HG03354 (cell line): ENCODE data around the gene C1QTNF8.
"Not testable (repeated sequence)": the region's sequence is repeated elsewhere in the genome, so short reads cannot be mapped to it uniquely, and the experiment has no call there.

Source experiments
- ATAC-seq: cut with Tn5 transposase; IDR thresholded peaks from one replicate; pipeline ENCODE4 v1.9.1; 2021; ENCODE audit warnings: mild to moderate bottlenecking; ENCODE audit not compliant: unreplicated experiment, poor library complexity, severe bottlenecking

Gene C1QTNF8

GRCh38 chr16:1095450-1096168 lies 435 bp downstream of the C1QTNF8 start:
- ATAC-seq = no peak

GRCh38 chr16:1094601-1095449 lies 1.2 kb downstream of the C1QTNF8 start:
- ATAC-seq = no peak

DNA sequence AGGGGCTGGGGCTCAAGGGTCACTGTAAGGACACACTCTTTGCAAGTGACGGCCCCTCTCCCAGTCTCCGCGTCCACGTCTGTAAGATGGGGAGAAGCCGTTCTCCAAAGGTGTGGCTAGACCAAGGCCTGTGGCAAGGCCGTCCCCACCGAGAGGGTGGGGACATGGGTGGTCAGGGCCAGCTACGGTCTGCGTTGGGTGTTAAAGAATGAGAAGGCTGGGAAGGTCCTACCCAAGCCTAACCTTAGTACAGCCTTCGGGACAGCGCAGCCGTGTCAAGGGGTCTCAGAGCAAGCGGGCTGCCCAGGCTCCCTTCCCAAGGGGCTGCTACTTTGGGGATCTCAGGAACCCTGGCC lies 1.9 kb downstream of the C1QTNF8 start:
- ATAC-seq = no peak

DNA sequence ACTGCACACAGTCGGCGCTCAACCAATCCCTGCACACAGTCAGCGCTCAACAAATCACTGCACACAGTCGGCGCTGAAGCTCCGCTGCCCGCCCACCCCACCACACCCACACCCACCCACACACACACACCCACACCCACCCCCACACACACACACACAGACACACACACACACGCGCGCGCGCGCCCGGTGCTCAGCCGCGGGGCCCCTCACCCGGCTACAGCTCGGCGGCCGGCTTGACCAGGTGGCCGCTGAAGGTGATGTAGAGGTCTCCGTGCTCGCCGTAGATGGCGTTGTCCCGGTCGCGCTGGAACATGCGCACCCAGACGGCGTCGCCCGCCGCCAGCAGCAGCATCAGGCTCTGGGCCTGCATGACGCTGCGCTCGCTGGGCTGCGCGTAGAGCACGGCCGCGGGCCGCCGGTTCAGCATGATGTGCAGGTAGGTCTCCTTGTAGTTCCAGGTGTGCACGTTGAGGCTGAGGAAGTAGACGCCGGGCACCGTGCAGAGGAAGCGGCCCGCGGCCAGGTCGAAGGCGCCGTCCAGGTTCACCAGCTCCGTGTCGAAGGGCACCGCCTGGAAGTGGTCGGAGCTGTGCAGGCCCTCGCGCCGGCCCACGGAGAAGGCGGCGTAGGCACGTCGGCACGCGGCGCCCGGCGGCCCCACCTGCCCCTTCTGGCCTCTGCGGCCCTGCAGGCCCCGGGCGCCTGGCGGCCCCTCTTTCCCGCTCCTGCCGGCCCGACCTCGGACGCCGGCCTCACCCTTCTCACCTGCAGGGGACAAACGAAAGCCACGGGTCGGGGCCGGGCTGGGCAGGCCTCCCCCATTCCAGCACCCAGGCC lies 2.5 kb downstream of the C1QTNF8 start:
- ATAC-seq = no peak

GRCh38 chr16:1092685-1093283 lies 3.3 kb downstream of the C1QTNF8 start:
- ATAC-seq = not testable (repeated sequence)

DNA sequence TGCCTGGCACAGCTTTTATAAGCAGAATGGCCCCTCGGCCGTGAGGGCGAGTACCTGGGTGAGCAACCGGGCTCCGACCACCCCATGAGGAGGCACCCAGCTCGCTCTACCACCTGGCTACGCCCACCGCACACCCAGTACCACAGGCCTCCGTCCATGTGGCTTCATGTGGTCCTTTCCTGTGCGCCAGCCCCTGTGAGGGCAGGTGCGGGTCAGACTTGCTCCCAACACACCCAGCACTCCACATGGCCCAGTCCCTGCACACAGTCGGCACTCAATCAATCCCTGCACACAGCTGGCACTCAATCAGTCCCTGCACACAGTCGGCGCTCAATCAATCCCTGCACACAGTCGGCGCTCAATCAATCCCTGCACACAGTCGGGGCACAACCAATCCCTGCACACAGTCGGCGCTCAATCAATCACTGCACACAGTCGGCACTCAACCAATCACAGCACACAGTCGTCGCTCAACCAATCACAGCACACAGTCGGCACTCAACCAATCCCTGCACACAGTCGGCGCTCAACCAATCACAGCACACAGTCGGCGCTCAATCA lies 4.0 kb downstream of the C1QTNF8 start:
- no peak for ATAC-seq

- no peak for ATAC-seq
Measured at GRCh38 chr16:1090620-1091587, 5.1 kb downstream of the C1QTNF8 start.

GRCh38 chr16:1089822-1090619 lies 6.0 kb downstream of the C1QTNF8 start:
- ATAC-seq = no peak

DNA sequence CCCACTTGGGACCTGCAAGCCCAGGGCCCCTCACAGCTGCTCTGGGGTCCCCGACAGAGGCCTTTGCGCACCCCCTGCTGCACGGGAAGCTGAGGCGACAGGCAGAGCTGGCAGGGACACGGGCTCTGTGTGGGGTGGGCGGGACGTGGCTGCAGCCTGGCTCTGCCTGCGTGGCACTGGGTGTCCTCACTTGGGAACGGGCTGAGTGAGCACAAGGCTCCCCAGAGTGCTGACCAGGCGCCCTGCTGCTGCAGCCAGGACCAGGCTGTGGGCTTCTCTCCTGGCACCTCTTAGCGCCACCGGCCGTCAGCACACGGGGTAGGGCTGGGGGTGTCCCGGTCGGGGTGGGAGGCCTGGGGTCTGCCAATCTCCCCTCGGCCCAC lies 6.6 kb downstream of the C1QTNF8 start:
- no peak for ATAC-seq

DNA sequence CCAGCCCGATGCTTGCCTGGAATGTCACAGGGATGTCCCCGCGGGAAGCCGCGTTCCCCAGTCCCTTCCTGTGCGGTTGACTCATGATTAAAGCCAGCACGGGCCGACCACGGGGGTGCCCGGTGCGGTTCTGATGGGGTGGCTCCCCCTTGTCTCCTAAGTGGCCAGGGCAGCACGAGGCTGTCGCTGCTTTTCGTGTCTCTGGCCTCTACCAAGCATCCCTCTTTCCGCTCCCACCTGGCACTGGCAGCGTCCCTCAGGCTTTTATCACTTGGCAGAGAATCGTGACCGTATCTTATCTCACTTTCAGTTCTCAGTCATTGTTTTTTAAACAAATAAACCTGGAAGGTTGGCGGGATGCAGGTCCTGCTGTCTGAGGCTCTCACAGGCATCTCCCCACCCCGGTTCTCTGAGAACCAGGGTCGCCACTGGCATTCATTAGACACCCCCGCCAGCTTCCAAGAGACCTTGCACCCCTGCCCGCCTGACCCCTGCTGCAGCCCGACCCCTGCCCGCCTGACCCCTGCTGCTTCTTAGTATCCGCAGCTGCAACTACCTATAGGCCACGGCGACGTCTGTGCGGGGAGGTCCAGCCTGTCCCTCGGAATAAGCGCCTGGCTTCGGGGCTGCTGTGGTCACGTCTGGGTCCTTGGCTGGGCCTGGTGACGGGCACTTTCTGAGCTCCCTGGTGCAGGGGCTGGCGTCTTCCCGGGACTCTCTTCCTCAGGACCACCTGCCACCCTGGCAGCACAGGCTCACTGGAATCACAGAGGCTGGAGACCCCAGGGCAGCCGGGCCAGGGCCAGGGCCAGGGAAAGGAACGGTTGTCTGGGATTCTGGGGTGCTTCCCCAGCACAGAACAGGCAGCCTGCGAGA lies 7.5 kb downstream of the C1QTNF8 start:
- ATAC-seq = no peak

GRCh38 chr16:1086443-1086842 lies 9.6 kb downstream of the C1QTNF8 start:
- not testable (repeated sequence) for ATAC-seq

DNA sequence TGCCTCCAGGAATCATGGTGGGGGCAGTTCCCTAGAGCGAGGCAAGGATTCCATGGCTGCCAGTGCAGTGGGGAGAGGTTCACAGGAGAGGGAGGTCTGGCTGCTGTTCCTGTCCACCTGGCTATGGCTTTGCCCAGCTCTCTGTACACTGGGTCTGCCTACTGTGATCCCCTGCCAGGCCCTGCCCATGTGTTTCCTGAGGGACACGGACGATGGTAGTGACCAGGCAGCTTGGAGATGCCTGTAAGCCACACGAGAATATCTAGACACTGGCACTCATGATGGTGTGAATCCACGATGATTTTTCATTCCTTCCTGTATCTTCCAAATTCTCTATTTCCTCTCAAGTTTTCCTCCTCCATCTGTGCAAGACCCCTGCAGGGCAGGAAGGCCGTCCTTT lies 11.1 kb downstream of the C1QTNF8 start:
- no peak for ATAC-seq

- no peak for ATAC-seq
Measured at GRCh38 chr16:1082952-1083675, 12.9 kb downstream of the C1QTNF8 start.

DNA sequence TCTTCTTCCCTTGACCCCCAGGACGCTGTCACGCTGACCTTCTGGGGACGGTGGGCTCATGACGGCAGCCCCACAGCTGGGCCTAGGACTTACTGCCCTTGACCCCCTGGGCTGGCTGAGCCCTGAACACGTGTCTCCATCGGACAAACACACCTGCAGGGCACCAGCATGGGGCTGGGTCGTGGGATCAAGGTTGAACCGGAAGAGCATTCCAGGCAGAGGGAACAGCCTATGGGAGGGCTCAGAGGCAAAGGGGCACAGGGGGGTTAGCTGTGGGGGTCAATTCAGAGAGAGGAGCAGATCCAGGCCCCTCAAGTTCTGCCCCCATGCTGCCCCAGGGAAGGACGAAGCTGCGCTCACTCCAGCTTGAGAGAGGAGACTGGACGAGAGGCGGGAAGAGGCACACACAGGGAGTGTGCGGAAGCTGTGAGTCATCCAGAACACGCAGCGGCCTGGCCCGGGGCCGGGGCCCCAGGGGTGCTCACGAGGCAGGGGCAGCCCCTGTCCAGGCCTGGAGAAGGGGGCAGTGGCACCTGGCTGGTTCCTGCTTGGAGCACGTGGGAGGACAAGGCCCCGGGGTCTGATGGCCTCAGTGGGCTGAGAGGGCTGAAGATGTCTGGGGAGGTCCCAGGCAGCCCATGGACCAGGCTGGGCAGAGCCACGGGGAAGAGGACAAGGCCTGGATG lies 13.6 kb downstream of the C1QTNF8 start:
- no peak for ATAC-seq

DNA sequence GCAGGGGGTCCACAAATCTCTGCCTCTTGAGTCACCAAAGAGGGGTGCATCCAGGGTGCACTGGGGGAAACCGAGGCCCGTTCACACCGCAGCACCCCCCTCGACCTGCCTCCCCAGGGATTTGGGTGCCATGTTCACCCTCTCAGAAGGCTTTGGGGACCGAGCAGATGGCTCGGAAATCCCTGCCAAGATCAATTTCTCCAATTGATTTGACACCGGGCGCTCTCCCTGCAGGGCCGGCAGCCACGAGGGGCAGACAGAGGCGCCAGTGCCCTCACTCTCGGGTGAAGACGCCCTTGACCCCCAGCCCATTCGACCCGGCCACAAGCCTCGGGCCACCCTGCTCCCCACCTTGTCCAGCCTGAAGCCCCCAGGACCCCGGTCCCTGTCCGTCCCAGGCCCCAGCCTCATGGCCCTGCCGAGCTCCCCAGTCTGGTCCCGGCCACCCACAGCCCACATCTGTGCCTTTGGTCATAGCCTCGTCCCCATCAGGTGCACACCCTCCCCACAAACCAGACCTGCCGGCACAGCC lies 14.2 kb downstream of the C1QTNF8 start:
- ATAC-seq = no peak
